AG09319 (cell line): Measurements from ENCODE around the gene GLIS1.

Experiments used
- DNase-seq: peaks from one replicate; pipeline ENCODE4 v3.0.0-alpha.2; 2010; ENCODE audit warnings: low read depth; ENCODE audit errors: extremely low read depth
- CTCF ChIP-seq: IDR thresholded peaks from 2 replicates; pipeline ENCODE4 v1.5.1; 2011; ENCODE audit warnings: low read depth, mild to moderate bottlenecking, inconsistent platforms, low read length, moderate library complexity

Gene GLIS1

GRCh38 chr1:53549781-53550180, 189.2 kb downstream of the GLIS1 start:
- DNase-seq: no peak
- TF ChIP-seq CTCF: no peak

GRCh38 chr1:53549287-53549686, 189.7 kb downstream of the GLIS1 start:
- no peak for TF ChIP-seq CTCF
- DNase-seq: no peak

GRCh38 chr1:53548031-53548491, 190.9 kb downstream of the GLIS1 start:
- no peak for DNase-seq
- no peak for TF ChIP-seq CTCF

GRCh38 chr1:53547231-53547790, 191.7 kb downstream of the GLIS1 start:
- no peak for TF ChIP-seq CTCF
- no peak for DNase-seq

GRCh38 chr1:53546409-53547155, 192.4 kb downstream of the GLIS1 start:
- no peak for DNase-seq
- no peak for TF ChIP-seq CTCF

- TF ChIP-seq CTCF: no peak
- DNase-seq: no peak
These were observed 193.1 kb downstream of the GLIS1 start for GRCh38 chr1:53545663-53546408.
